Thyroid gland (tissue), 4 donors: ENCODE measurements around the gene PARP2.

Experiments used
- POLR2A ChIP-seq, 2 donors: fragments of 450-650 bp; IDR thresholded peaks; one replicate each; pipeline ENCODE4 v1.6.1; 2017; ENCODE audit warnings: antibody characterized with exemption in 2 of 2, mild to moderate bottlenecking in 2 of 2, moderate library complexity in 1 of 2
- TF ChIP-seq, protein P1 (sequence below), 6 experiments: fragments of 200-600 bp in 3 of 6; fragments of 450-650 bp in 3 of 6; sonication (generic) in 3 of 6; IDR thresholded peaks; one replicate each; pipeline ENCODE4 v1.5.1; 2016 to 2019; ENCODE audit warnings: antibody characterized with exemption in 6 of 6, mild to moderate bottlenecking in 2 of 6, inconsistent platforms in 1 of 6, moderate library complexity in 1 of 6

DNA sequence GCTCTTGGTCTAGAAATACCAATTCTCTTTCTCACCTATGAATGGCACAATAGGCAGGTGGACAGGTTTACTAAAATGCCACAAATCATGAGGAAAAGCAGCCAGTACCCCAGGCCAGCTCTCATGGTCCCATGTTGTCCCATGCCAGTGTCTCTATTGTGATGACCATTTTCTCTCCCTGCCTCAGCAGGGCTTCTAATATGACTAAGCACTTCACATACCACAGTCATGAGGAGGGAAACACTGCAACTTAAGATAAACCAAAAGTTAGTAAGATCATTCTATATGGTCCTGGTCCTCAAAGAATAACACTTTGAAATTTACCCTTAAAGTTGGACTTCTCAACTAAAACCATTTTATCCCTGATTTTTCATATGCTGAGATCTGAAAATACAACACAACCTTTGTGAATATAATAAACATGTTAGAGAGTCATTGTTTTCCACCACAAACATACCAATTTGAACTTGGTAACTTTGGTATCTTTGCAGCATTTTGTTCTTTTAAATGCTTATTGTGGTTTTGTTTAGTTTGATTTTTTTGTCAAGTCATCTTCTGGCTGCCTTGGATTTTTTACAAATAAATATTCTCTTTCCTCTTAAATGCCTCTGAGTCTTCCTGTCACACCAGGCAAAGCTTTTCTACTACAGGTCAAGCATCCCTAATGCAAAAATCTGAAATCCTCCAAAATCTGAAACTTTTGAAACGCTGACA, 41.2 kb upstream of the PARP2 start:
- TF ChIP-seq, protein P1, sequence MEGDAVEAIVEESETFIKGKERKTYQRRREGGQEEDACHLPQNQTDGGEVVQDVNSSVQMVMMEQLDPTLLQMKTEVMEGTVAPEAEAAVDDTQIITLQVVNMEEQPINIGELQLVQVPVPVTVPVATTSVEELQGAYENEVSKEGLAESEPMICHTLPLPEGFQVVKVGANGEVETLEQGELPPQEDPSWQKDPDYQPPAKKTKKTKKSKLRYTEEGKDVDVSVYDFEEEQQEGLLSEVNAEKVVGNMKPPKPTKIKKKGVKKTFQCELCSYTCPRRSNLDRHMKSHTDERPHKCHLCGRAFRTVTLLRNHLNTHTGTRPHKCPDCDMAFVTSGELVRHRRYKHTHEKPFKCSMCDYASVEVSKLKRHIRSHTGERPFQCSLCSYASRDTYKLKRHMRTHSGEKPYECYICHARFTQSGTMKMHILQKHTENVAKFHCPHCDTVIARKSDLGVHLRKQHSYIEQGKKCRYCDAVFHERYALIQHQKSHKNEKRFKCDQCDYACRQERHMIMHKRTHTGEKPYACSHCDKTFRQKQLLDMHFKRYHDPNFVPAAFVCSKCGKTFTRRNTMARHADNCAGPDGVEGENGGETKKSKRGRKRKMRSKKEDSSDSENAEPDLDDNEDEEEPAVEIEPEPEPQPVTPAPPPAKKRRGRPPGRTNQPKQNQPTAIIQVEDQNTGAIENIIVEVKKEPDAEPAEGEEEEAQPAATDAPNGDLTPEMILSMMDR (IDR thresholded peaks at IDR 0.05), result no peak
- no peak for TF ChIP-seq POLR2A (IDR thresholded peaks at IDR 0.05)
